ENCODE results near the gene SLC4A2. TPM values are rescaled to one million over a fixed set of nuclear protein-coding genes. Genes with fewer than 3 reads are reported as not detected.
"Not testable (repeated sequence)": the region's sequence is repeated elsewhere in the genome, so short reads cannot be mapped to it uniquely, and the experiment has no call there.

The SLC4A2 gene
- polyA plus RNA-seq, 3 donors: 21.6 to 132 (median 23.8) TPM

DNA sequence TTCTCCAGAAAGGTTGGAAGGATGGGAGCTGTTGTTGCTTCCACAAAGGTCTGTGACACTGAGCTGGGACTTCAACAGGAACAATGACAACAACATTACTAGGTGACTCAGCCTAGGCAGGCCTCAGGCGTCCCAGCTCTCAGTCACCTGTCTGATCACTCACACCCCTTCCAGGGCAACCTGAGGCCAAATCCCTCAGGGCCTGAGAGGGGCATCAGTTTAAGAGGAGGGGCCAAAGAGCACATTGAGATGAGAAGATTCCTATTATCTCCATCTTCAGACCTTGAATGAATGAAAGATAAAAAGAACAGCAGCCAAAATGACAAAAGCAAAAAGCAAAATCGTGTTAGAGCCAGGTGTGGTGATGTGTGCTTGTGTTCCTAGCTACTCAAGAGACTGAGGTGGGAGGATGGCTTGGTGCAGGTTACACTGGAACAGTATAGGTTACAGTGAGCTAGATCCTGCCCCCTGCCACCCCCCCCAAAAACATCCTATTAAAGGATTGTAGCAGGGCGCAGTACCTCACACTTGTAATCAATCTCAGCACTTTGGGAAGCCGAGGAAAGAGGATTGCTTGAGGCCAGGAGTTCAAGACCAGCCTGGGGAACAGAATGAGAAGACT lies 34.8 kb upstream of the SLC4A2 start, which contains the start of gene ATG9B:
Gene ATG9B (minus strand): TSS at position 60 of the 622 bp plus-strand sequence. CDS start 71 bp downstream, outside the sequence.
- Histone ChIP-seq H3K9ac (ENCODE audit: insufficient read depth, low read length, poor library complexity, severe bottlenecking) (no peak within 1 kb of the TSS), H3K4me1 (ENCODE audit: control insufficient read depth in 1 of 2, insufficient read depth in 2 of 2, low read length in 2 of 2) (peaks cover 14 to 18% of the 10 kb centered on the region in 2 donors), H3K4me3 (replicated peaks in 1 of 3; ENCODE audit: low read depth in 2 of 3, low read length in 3 of 3) (no peak within 1 kb of the TSS), H3K27me3 (ENCODE audit: control insufficient read depth in 2 of 2, insufficient read depth in 2 of 2, low read length in 2 of 2) (peaks cover 11 to 24% of the 10 kb centered on the region in 2 donors), H3K9me3 (replicated peaks in 1 of 2; ENCODE audit: control insufficient read depth in 1 of 2, insufficient read depth in 1 of 2, low read length in 2 of 2) (peaks cover 0 to 6% of the 10 kb centered on the region in 2 donors), H2AFZ (ENCODE audit: insufficient read depth, low read depth, low read length, poor library complexity, severe bottlenecking) (no peak within 1 kb of the TSS), H3K36me3 (replicated peaks in 1 of 2; ENCODE audit: control insufficient read depth in 1 of 2, insufficient read depth in 2 of 2, low read length in 2 of 2) (no peaks in the 10 kb centered on the region), H4K20me1 (ENCODE audit: insufficient read depth, low read length) (no peaks in the 10 kb centered on the region), H3K79me2 (ENCODE audit: insufficient read depth, low read length) (peaks cover 4% of the 10 kb centered on the region), H3K27ac (ENCODE audit: low read depth in 1 of 2, low read length in 2 of 2) (no peak within 1 kb of the TSS), H3K4me2 (replicated peaks; ENCODE audit: extremely low read depth, low read length, poor library complexity, severe bottlenecking) (no peak within 1 kb of the TSS)
- TF ChIP-seq, protein P1, sequence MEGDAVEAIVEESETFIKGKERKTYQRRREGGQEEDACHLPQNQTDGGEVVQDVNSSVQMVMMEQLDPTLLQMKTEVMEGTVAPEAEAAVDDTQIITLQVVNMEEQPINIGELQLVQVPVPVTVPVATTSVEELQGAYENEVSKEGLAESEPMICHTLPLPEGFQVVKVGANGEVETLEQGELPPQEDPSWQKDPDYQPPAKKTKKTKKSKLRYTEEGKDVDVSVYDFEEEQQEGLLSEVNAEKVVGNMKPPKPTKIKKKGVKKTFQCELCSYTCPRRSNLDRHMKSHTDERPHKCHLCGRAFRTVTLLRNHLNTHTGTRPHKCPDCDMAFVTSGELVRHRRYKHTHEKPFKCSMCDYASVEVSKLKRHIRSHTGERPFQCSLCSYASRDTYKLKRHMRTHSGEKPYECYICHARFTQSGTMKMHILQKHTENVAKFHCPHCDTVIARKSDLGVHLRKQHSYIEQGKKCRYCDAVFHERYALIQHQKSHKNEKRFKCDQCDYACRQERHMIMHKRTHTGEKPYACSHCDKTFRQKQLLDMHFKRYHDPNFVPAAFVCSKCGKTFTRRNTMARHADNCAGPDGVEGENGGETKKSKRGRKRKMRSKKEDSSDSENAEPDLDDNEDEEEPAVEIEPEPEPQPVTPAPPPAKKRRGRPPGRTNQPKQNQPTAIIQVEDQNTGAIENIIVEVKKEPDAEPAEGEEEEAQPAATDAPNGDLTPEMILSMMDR (IDR thresholded peaks at IDR 0.05): no peak
- no peak for DNase-seq
- Mint-ChIP-seq H3K27me3 (ENCODE audit: low read depth in 3 of 3) (peaks cover 29 to 50% (median 31%) of the 10 kb centered on the region in 3 donors), H3K27ac (peak within 1 kb of the TSS in 1 of 7 donors; percentile 27), H3K4me3 (no peak within 1 kb of the TSS), H3K36me3 (no peaks in the 10 kb centered on the region), H3K9me3 (peaks cover 0 to 2% (median 1%) of the 10 kb centered on the region in 7 donors), H3K4me1 (peaks cover 19% of the 10 kb centered on the region)
- intact Hi-C loops (cut with micrococcal nuclease): loop anchor here in 1 of 2 donors (5.0 kb wide), 1 partner anchor 88 kb away; no protein-coding TSS in a partner anchor
- no CpG with 5 or more reads among the region's 4 CpGs for WGBS (ENCODE audit: insufficient coverage)

DNA sequence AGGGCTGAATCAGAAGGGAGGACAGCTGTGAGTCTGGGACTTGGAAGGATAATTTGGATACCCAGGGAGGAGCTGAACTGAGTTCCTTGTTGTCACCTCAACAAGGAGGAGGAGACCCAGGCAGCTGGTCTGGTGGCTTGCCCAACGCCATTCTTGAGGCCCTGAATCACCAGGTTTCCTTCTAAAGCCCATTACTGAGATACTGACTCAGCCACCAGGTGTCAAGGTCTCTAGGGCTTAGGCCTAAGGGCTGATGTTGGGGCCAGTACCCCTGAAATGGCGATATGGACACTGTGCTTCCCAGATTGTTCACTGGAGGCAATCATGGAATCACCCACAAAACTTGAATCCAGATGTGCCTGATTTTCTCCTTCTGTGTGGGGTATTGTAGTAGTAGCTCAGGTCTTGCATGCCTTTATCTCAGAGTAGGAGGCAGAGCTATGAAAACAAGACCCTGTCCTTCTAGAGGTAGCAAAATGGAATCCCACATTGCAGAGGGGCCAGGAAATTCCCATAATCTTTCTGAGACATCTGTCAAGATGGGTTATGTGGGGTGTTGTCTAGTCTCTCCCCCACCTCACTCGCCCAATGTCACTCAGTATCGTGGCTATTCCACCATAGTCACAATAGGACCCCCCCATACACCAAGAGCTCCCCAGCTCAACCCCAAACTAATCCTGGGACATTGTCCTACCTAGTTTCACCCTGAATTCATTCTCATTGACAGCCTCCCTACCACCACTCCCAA lies 33.3 kb upstream of the SLC4A2 start:
- H3K36me3 Mint-ChIP-seq: no peaks in the 10 kb centered on the region
- intact Hi-C loops (cut with micrococcal nuclease): loop anchor here in 1 of 2 donors (5.0 kb wide), 1 partner anchor 86 kb away; no protein-coding TSS in a partner anchor
- H3K4me1 ChIP-seq (ENCODE audit: control insufficient read depth in 1 of 2, insufficient read depth in 2 of 2, low read length in 2 of 2): peaks cover 14 to 18% of the 10 kb centered on the region in 2 donors
- no peak for DNase-seq
- peaks cover 22% of the 10 kb centered on the region for H3K4me1 Mint-ChIP-seq
- no peak overlapping the region for H3K4me2 ChIP-seq (replicated peaks; ENCODE audit: extremely low read depth, low read length, poor library complexity, severe bottlenecking)
- H3K36me3 ChIP-seq (replicated peaks in 1 of 2; ENCODE audit: control insufficient read depth in 1 of 2, insufficient read depth in 2 of 2, low read length in 2 of 2): no peaks in the 10 kb centered on the region
- TF ChIP-seq, protein P1 (IDR thresholded peaks at IDR 0.05): no peak
- H4K20me1 ChIP-seq (ENCODE audit: insufficient read depth, low read length): no peaks in the 10 kb centered on the region
- peaks cover 0 to 2% (median 0%) of the 10 kb centered on the region in 7 donors for H3K9me3 Mint-ChIP-seq
- H2AFZ ChIP-seq (ENCODE audit: insufficient read depth, low read depth, low read length, poor library complexity, severe bottlenecking): peak overlapping the region; percentile 33
- H3K9ac ChIP-seq (ENCODE audit: insufficient read depth, low read length, poor library complexity, severe bottlenecking): no peak overlapping the region
- 83% methylated on average over 4 of the region's 4 CpGs for WGBS (ENCODE audit: insufficient coverage)
- no peak overlapping the region for H3K4me3 ChIP-seq (replicated peaks in 1 of 3; ENCODE audit: low read depth in 2 of 3, low read length in 3 of 3)
- H3K27me3 Mint-ChIP-seq (ENCODE audit: low read depth in 3 of 3): peaks cover 14 to 35% (median 16%) of the 10 kb centered on the region in 3 donors
- H3K79me2 ChIP-seq (ENCODE audit: insufficient read depth, low read length): peaks cover 4% of the 10 kb centered on the region
- H3K9me3 ChIP-seq (replicated peaks in 1 of 2; ENCODE audit: control insufficient read depth in 1 of 2, insufficient read depth in 1 of 2, low read length in 2 of 2): no peaks in the 10 kb centered on the region
- H3K27ac ChIP-seq (ENCODE audit: low read depth in 1 of 2, low read length in 2 of 2): no peak overlapping the region
- H3K27me3 ChIP-seq (ENCODE audit: control insufficient read depth in 2 of 2, insufficient read depth in 2 of 2, low read length in 2 of 2): peaks cover 0 to 9% of the 10 kb centered on the region in 2 donors
- H3K4me3 Mint-ChIP-seq: peak overlapping the region in 1 of 2 donors; percentile 15
- peak overlapping the region in 1 of 7 donors; percentile 91 for H3K27ac Mint-ChIP-seq

DNA sequence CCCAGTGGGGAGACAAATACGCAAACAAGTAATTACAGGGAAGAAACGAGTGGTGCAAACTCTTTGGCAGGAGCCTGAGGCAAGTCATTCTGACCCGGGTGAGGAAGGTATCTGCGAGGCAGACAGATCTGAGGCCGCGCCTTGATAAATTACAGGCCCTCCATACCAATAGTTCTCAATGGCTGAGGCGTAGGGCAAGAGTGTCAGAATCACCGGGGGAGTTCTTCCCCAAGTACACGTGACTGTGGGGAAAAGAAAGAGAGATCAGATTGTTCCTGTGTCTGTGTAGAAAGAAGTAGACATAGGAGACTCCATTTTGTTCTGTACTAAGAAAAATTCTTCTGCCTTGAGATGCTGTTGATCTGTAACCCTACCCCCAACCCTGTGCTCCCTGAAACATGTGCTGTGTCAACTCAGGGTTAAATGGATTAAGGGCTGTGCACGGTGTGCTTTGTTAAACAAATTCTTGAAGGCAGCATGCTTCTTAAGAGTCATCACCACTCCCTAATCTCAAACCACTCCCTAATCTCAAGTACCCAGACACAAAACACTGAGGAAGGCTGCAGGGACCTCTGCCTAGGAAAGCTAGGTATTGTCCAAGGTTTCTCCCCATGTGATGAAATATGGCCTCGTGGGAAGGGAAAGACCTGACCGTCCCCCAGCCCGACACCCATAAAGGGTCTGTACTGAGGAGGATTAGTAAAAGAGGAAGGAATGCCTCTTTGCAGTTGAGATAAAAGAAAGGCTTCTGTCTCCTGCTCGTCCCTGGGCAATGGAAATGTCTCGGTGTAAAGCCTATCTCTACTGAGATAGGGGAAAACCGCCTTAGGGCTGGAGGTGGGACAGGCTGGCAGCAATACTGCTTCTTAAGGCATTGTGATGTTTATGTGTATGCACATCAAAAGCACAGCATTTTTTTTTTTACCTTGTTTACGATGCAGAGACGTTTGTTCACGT lies 32.3 kb upstream of the SLC4A2 start:
- 63% methylated on average over 7 of the region's 19 CpGs for WGBS (ENCODE audit: insufficient coverage)
- not testable (repeated sequence) for H3K9ac ChIP-seq (ENCODE audit: insufficient read depth, low read length, poor library complexity, severe bottlenecking)
- H3K27me3 Mint-ChIP-seq (ENCODE audit: low read depth in 3 of 3): peaks cover 6 to 28% (median 8%) of the 10 kb centered on the region in 3 donors

More for the DNA sequence above, 32.3 kb upstream of the SLC4A2 start:
- H3K36me3 Mint-ChIP-seq; DNase-seq; H3K9me3 ChIP-seq (replicated peaks in 1 of 2; ENCODE audit: control insufficient read depth in 1 of 2, insufficient read depth in 1 of 2, low read length in 2 of 2); H3K27ac ChIP-seq (ENCODE audit: low read depth in 1 of 2, low read length in 2 of 2); H3K79me2 ChIP-seq (ENCODE audit: insufficient read depth, low read length); H3K27me3 ChIP-seq (ENCODE audit: control insufficient read depth in 2 of 2, insufficient read depth in 2 of 2, low read length in 2 of 2); H3K36me3 ChIP-seq (replicated peaks in 1 of 2; ENCODE audit: control insufficient read depth in 1 of 2, insufficient read depth in 2 of 2, low read length in 2 of 2); H4K20me1 ChIP-seq (ENCODE audit: insufficient read depth, low read length); H3K9me3 Mint-ChIP-seq: not testable (repeated sequence)
- H2AFZ ChIP-seq (ENCODE audit: insufficient read depth, low read depth, low read length, poor library complexity, severe bottlenecking): peak overlapping the region; percentile 89
- Mint-ChIP-seq H3K27ac (peak overlapping the region; percentile 91 to 97 (median 95)), H3K4me3 (peak overlapping the region; percentile 91 to 94), H3K4me1 (peaks cover 22% of the 10 kb centered on the region)
- intact Hi-C loops (cut with micrococcal nuclease): loop anchor here in 1 of 2 donors (5.0 kb wide), 1 partner anchor 85 kb away; no protein-coding TSS in a partner anchor
- peak overlapping the region; percentile 74 for H3K4me2 ChIP-seq (replicated peaks; ENCODE audit: extremely low read depth, low read length, poor library complexity, severe bottlenecking)
- H3K4me3 ChIP-seq (replicated peaks in 1 of 3; ENCODE audit: low read depth in 2 of 3, low read length in 3 of 3): peak overlapping the region in 1 of 3 experiments; percentile 98
- H3K4me1 ChIP-seq (ENCODE audit: control insufficient read depth in 1 of 2, insufficient read depth in 2 of 2, low read length in 2 of 2): peaks cover 14 to 18% of the 10 kb centered on the region in 2 donors

Data from CD14-positive monocyte (primary cell).